Epithelial cell of proximal tubule (primary cell): ENCODE results near the gene C1QTNF6. TPM values are rescaled to one million over a fixed set of nuclear protein-coding genes. Genes with fewer than 3 reads are reported as not detected.

ENCODE experiments used
- DNase-seq: peaks from one replicate; pipeline ENCODE4 v3.0.0-alpha.2; 2011; ENCODE audit warnings: low read depth
- H3K4me3 ChIP-seq: 2 replicates; pipeline ENCODE4 v1.5.1; 2011; ENCODE audit warnings: low read depth, mild to moderate bottlenecking, low read length
- total RNA-seq: library from RNA; depleted of rRNA; stranded (reverse); fragments of >200 nt; gene quantifications from 2 replicates; pipeline ENCODE4 v1.2.3, GENCODE V29; 2015
- TF ChIP-seq, protein P1 (sequence below): conservative IDR thresholded peaks from 2 replicates; pipeline ENCODE4 v1.5.1; 2012; ENCODE audit warnings: low read depth, mild to moderate bottlenecking, low read length

Gene C1QTNF6
- total RNA-seq, 1 donor from 2014 or later: 2.1 TPM

DNA sequence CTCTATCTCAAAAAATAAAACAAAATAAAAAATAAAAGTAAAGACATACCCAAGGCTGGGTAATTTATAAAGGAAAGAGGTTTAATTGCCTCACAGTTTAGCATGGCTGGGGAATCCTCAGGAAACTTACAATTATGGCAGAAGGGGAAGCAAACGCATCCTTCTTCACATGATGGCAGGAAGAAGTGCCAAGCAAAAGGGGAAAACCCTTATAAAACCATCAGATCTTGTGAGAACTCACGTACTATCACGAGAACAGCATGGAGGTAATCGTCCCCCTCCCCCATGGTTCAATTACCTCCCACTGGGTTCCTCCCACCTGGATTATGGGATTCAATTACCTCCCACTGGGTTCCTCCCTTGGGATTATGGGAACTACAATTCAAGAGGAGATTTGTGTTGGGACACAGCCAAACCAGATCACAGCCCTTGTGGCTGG is 32.5 kb upstream of the C1QTNF6 start:
- no peak for DNase-seq
- TF ChIP-seq, protein P1, sequence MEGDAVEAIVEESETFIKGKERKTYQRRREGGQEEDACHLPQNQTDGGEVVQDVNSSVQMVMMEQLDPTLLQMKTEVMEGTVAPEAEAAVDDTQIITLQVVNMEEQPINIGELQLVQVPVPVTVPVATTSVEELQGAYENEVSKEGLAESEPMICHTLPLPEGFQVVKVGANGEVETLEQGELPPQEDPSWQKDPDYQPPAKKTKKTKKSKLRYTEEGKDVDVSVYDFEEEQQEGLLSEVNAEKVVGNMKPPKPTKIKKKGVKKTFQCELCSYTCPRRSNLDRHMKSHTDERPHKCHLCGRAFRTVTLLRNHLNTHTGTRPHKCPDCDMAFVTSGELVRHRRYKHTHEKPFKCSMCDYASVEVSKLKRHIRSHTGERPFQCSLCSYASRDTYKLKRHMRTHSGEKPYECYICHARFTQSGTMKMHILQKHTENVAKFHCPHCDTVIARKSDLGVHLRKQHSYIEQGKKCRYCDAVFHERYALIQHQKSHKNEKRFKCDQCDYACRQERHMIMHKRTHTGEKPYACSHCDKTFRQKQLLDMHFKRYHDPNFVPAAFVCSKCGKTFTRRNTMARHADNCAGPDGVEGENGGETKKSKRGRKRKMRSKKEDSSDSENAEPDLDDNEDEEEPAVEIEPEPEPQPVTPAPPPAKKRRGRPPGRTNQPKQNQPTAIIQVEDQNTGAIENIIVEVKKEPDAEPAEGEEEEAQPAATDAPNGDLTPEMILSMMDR: no peak
- no peak overlapping the region for H3K4me3 ChIP-seq

DNA sequence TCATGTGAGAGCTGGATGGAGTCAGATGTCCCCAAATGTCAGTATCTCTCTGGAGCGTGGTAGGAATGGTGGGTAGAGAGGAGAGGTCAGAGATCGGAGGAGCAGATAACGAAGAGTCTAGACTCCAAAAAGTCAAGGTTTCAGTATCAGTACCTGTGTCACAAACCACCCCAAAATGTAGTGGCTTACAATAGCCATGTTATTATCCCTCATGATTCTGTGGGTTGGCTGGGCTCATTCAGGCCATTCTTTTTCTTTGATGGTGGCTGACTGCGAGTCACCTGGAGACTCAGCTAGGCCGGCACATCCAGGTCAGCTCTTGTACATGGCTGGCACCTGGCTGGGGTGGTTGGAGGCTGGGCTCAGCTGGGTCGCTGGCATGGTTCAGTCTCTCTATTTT is 31.5 kb upstream of the C1QTNF6 start:
- no peak for DNase-seq
- H3K4me3 ChIP-seq: no peak overlapping the region
- TF ChIP-seq, protein P1: no peak

DNA sequence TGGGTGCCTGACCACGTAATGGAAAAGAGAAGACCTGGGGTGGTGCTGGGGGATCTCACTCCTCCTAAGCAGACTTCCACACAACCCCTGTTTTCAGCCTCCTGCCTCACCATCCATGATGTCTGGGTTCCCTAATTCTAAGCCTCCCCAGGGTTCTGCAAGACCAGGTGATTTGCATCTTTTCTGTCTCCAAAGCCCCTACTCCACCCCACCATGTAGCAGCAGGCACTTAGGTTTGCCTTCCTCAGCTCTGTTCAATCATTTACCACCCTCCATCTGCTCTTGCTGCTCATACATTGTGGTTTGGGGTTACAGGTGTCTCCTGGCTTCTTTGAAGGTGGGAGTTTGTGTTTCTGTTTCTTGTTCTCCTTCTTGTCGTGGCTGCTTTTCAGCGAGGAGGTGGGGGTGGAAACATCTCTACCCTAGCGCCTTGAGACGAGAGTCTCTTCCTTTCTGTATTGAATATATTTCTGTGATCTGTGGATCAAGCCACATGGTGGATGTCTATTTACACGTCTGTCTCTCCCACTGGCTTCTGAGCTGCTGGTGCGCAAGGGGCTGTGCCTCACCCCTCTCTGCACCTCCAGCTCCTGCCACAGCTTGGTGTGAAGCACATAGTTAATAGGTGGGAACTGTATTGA is 30.8 kb upstream of the C1QTNF6 start:
- H3K4me3 ChIP-seq: no peak overlapping the region
- TF ChIP-seq, protein P1: no peak
- no peak for DNase-seq

DNA sequence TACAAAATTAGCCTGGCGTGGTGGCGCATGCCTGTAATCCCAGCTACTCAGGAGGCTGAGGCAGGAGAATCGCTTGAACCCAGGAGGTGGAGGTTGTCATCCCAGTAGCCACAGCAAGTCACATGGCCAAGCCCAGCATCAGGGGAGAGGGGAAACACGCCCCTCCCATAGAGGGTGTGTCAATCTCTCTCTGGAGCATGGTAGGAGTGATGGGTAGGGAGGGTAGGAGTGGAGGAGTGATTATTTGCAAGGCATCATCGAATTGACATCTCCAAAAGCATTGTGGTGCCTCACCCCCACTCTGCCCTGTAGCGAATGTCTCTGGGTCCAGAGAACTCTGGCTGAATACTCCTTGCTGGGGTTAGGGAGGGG is 30.3 kb upstream of the C1QTNF6 start:
- H3K4me3 ChIP-seq: no peak overlapping the region
- TF ChIP-seq, protein P1: no peak
- no peak for DNase-seq

DNA sequence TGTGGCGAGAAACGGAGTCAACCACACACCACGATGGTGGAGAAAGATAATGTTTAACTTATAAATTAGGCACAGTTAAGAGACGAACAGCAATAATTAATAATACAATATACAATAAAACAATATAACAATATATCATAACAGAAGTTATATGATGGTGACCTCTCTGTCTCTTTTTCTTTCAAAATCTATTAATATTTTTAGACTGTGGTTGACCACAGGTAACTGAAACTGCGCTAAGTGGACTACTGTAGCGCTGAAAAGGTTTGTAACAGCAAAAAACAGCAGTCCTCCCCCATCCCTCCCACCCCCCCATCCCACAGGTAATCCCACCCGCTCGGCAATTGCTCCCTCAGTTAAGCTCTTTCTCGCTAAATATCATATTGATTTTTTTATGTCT is 27.8 kb upstream of the C1QTNF6 start:
- H3K4me3 ChIP-seq: no peak overlapping the region
- DNase-seq: no peak
- TF ChIP-seq, protein P1: no peak

DNA sequence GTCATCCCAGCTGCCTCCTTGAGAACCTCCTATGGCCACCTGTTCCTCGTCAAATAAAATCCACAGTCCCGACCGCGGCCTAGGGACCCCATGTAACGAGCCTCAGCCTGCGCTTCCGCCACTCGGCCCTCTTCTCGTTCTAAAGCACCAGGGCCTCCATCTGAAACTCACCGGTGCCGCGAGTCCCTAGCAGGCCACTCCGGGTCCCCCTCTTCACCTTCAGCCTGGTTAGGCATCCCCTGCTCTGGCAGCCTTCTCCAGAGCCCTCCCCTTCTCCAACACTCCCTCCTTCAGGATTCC is 26.6 kb upstream of the C1QTNF6 start:
- no peak for DNase-seq
- TF ChIP-seq, protein P1: no peak
- no peak overlapping the region for H3K4me3 ChIP-seq

DNA sequence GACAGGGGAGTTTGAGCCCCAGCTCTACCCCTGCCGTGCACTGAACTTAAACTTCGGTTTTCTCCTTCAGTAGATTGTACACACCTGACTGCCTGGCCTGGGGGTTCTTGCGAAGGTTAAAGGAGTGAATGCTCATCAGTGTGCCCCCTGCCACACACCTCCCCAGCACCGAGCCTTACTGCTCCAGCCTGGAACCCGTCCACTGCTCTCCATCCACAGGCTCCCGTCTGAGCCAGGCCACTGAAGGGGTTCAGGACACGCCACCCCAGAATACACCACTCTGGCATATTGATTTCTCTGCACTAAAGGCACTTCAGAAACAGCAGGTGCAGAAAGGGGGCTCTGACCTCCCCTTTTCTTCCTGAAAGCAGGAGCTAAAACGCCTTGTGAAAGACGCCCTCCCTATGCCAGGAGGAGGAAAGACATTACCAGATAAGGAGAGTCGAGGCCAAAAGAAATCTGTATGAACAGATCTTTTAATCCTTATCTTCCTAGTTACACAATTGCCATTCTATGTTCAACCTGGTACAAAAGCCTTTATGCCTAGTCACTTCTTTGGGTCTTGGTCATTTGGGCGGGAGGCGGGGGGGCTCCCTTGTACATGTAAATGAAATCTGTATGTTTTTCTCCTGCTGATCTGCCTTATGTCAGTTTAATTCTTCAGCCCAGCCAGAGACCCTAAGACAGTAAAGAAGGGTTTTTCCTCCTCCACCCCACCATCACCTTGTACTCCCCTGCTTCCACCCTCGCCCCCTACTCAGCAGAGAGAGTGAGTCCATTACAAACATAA is 26.1 kb upstream of the C1QTNF6 start:
- no peak for DNase-seq
- TF ChIP-seq, protein P1: no peak
- no peak overlapping the region for H3K4me3 ChIP-seq
